B cell (primary cell): ENCODE measurements around the gene ASPG. TPM values are rescaled to one million over a fixed set of nuclear protein-coding genes. Genes with fewer than 3 reads are reported as not detected.

Experiments
- ATAC-seq: fragments of 200-7000 bp; cut with Tn5 transposase; one replicate; pipeline ENCODE4 v1.10.0; 2021; ENCODE audit warnings: low read depth, mild to moderate bottlenecking, moderate number of reproducible peaks, moderate library complexity
- CTCF ChIA-PET: fragments of 350-600 bp; sonication (Branson Sonifier 250); formaldehyde crosslinking; loops from one replicate; lab custom pipeline; 2021; ENCODE audit warnings: antibody characterized with exemption, inconsistent platforms; lab: Charles Lee
- POLR2A ChIA-PET: fragments of 350-600 bp; sonication (Branson Sonifier 250); formaldehyde crosslinking; loops from one replicate; lab custom pipeline; 2021; ENCODE audit warnings: antibody characterized with exemption; lab: Charles Lee
- DNase-seq: peaks from one replicate; pipeline ENCODE4 v3.0.0; 2013
- H2AFZ ChIP-seq: 2 replicates; pipeline ENCODE4 v1.6.1; 2012; ENCODE audit warnings: mild to moderate bottlenecking, low read depth, low read length; ENCODE audit not compliant: insufficient read depth, poor library complexity, severe bottlenecking
- H3K27ac ChIP-seq, 2 donors: 1 replicate in 1 of 2; 2 replicates in 1 of 2; pipeline ENCODE4 v1.5.1; 2012 to 2013; ENCODE audit warnings: low read length in 2 of 2, mild to moderate bottlenecking in 2 of 2, moderate library complexity in 1 of 2
- H3K27me3 ChIP-seq, 4 experiments: fragments of 200-600 bp in 1 of 4; sonication (generic) in 1 of 4; replicated peaks in 1 of 4; 1 replicate in 2 of 4; 2 replicates in 2 of 4; pipeline versions ENCODE4 v1.6.1 to v1.7.0; 2013 to 2016; ENCODE audit warnings: low read length in 3 of 4, mild to moderate bottlenecking in 2 of 4, mixed read lengths in 1 of 4, moderate library complexity in 1 of 4; ENCODE audit not compliant: insufficient read depth in 4 of 4, control insufficient read depth in 3 of 4; ENCODE audit errors: control extremely low read depth in 1 of 4
- H3K36me3 ChIP-seq, 2 experiments: replicated peaks in 1 of 2; 1 replicate in 1 of 2; 2 replicates in 1 of 2; pipeline versions ENCODE4 v1.6.1 to v1.7.1; 2013; ENCODE audit warnings: low read length in 1 of 2; ENCODE audit not compliant: insufficient read depth in 2 of 2, control insufficient read depth in 1 of 2; ENCODE audit errors: control extremely low read depth in 1 of 2, extremely low read depth in 1 of 2
- H3K4me1 ChIP-seq, 2 donors: fragments of 200-600 bp in 1 of 2; sonication (generic) in 1 of 2; 1 replicate in 1 of 2; 2 replicates in 1 of 2; pipeline versions ENCODE4 v1.5.1 to v1.6.1; 2013 to 2017; ENCODE audit warnings: low read length in 2 of 2; ENCODE audit not compliant: control insufficient read depth in 2 of 2, insufficient read depth in 2 of 2
- H3K4me2 ChIP-seq: replicated peaks from 2 replicates; pipeline ENCODE3; 2012; ENCODE audit warnings: mild to moderate bottlenecking, low read depth, low read length; ENCODE audit not compliant: poor library complexity, severe bottlenecking
- H3K4me3 ChIP-seq, 5 experiments: fragments of 200-600 bp in 1 of 5; sonication (generic) in 1 of 5; 1 replicate in 3 of 5; 2 replicates in 2 of 5; pipeline versions ENCODE4 v1.5.1 to v1.7.0; 2011 to 2016; ENCODE audit warnings: low read length in 4 of 5, mild to moderate bottlenecking in 4 of 5, low read depth in 2 of 5, control low read depth in 1 of 5, moderate library complexity in 1 of 5; ENCODE audit not compliant: insufficient read depth in 1 of 5; ENCODE audit errors: control extremely low read depth in 1 of 5, extremely low read depth in 1 of 5
- H3K79me2 ChIP-seq: fragments of 200-600 bp; sonication (generic); one replicate; pipeline ENCODE4 v1.6.0; 2016; ENCODE audit warnings: low read length; ENCODE audit not compliant: control insufficient read depth, insufficient read depth
- H3K9ac ChIP-seq: fragments of 200-600 bp; sonication (generic); 2 replicates; pipeline ENCODE4 v1.6.1; 2017; ENCODE audit warnings: mild to moderate bottlenecking, low read length, moderate library complexity
- H3K9me3 ChIP-seq, 3 donors: one replicate each; pipeline versions ENCODE4 v1.6.1 to v1.7.1; 2013; ENCODE audit warnings: low read length in 2 of 3; ENCODE audit not compliant: control insufficient read depth in 2 of 3, insufficient read depth in 1 of 3; ENCODE audit errors: control extremely low read depth in 1 of 3
- H4K20me1 ChIP-seq: 2 replicates; pipeline ENCODE4 v1.6.0; 2012; ENCODE audit warnings: mild to moderate bottlenecking, low read length; ENCODE audit not compliant: insufficient read depth, control insufficient read depth, poor library complexity, severe bottlenecking
- H3K27ac Mint-ChIP-seq: one replicate; pipeline ENCODE4 v1.8.0; 2021; ENCODE audit warnings: mixed read lengths
- H3K27me3 Mint-ChIP-seq: one replicate; pipeline ENCODE4 v1.8.0; 2021; ENCODE audit warnings: mixed read lengths
- H3K4me1 Mint-ChIP-seq: one replicate; pipeline ENCODE4 v1.8.0; 2021; ENCODE audit warnings: mixed read lengths
- H3K4me3 Mint-ChIP-seq: one replicate; pipeline ENCODE4 v1.8.0; 2021; ENCODE audit warnings: mixed read lengths
- H3K9me3 Mint-ChIP-seq: one replicate; pipeline ENCODE4 v1.8.0; 2022; ENCODE audit warnings: mixed read lengths; ENCODE audit not compliant: insufficient read depth
- CTCF ChIP-seq: fragments of 200-600 bp; IDR thresholded peaks from one replicate; pipeline ENCODE4 v1.8.0; 2022; ENCODE audit warnings: antibody characterized with exemption, mild to moderate bottlenecking
- EZH2 ChIP-seq: IDR thresholded peaks from 2 replicates; pipeline ENCODE4 v1.6.1; 2012; ENCODE audit warnings: borderline replicate concordance, low read depth, mild to moderate bottlenecking, moderate library complexity, low read length; ENCODE audit not compliant: insufficient read depth, poor library complexity, severe bottlenecking
- WGBS: methylation state at CpG from one replicate; pipeline ENCODE4 v1.1.5; 2013; ENCODE audit warnings: missing lambda C conversion rate; ENCODE audit not compliant: insufficient coverage; 5-methylcytosine and 5-hydroxymethylcytosine counted together
- intact Hi-C: fragments of 100-400 bp; cut with micrococcal nuclease; formaldehyde crosslinking; loops from one replicate; pipeline ENCODE4 v1.10.0; 2022
- polyA plus RNA-seq: library from polyadenylated mRNA; depleted of rRNA; stranded (reverse); fragments of >200 nt; gene quantifications from 2 replicates; pipeline ENCODE4 v1.2.3, GENCODE V29; 2012
- total RNA-seq, 2 donors: library from RNA; stranded (reverse); fragments of 120-200 nt in 1 of 2; gene quantifications; 1 replicate in 1 of 2; 2 replicates in 1 of 2; pipeline versions ENCODE4 v1.2.3 to v1.2.4, GENCODE V29; 2013 to 2022

The ASPG gene
- total and polyA plus RNA-seq, 2 donors (not counting 1 experiment from before 2014, with no cell fraction given) = not detected

DNA sequence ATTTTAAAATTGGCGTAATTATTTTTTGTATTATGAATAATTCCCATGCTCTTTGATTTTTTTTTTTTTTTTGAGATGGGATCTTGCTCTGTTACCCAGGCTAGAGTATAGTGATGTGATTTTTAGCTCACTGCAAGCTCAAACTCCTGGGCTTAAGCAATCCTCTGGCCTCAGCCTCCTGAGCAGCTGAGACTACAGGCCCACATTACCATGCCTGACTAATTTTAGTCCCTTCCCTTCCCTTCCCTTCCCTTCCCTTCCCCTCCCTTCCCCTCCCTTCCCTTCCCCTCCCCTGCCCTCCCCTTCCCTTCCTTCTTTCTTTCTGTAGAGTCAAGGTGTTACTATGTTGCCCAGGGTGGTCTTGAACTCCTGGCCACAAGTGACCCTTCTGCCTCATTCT, 43.5 kb downstream of the ASPG start:
- H3K9ac ChIP-seq = no peak overlapping the region
- H3K4me2 ChIP-seq = no peak overlapping the region
- H3K9me3 Mint-ChIP-seq = peaks cover 8% of the 10 kb centered on the region
- H2AFZ ChIP-seq = no peak overlapping the region
- peaks cover 0 to 32% (median 1%) of the 10 kb centered on the region in 4 experiments for H3K27me3 ChIP-seq
- H3K79me2 ChIP-seq = no peaks in the 10 kb centered on the region
- H3K9me3 ChIP-seq = peaks cover 0 to 45% (median 30%) of the 10 kb centered on the region in 3 donors
- H3K27ac Mint-ChIP-seq = no peak overlapping the region
- H3K4me3 ChIP-seq = no peak overlapping the region
- no CpG with 5 or more reads among the region's 1 CpG for WGBS
- H3K36me3 ChIP-seq = no peaks in the 10 kb centered on the region
- H3K4me1 Mint-ChIP-seq = no peaks in the 10 kb centered on the region
- POLR2A ChIA-PET = no interaction called here
- no peak overlapping the region for H3K4me3 Mint-ChIP-seq
- TF ChIP-seq CTCF (no peak), EZH2 (no peak)
- H3K27ac ChIP-seq = no peak overlapping the region
- no peak for ATAC-seq
- H3K27me3 Mint-ChIP-seq = peaks cover 34% of the 10 kb centered on the region
- H4K20me1 ChIP-seq = no peaks in the 10 kb centered on the region
- DNase-seq = no peak
- intact Hi-C loops = no loop called here
- CTCF ChIA-PET = interaction anchor here (0.6 to 1.1 kb wide), 2 partner anchors 9 to 51 kb away, joined by 3 to 5 read pairs; no protein-coding TSS in a partner anchor
- H3K4me1 ChIP-seq = no peaks in the 10 kb centered on the region

- no peak overlapping the region for H3K4me3 Mint-ChIP-seq
- no peaks in the 10 kb centered on the region for H3K4me1 Mint-ChIP-seq
- WGBS = 100% methylated on average over 1 of the region's 1 CpG
- H4K20me1 ChIP-seq = no peaks in the 10 kb centered on the region
- intact Hi-C loops = no loop called here
- H3K27ac Mint-ChIP-seq = no peak overlapping the region
- H3K27ac ChIP-seq = no peak overlapping the region
- H3K4me3 ChIP-seq = no peak overlapping the region
- TF ChIP-seq EZH2 (no peak), CTCF (no peak)
- peaks cover 0 to 38% (median 4%) of the 10 kb centered on the region in 4 experiments for H3K27me3 ChIP-seq
- no peak overlapping the region for H2AFZ ChIP-seq
- CTCF ChIA-PET = interaction anchor here (0.6 to 1.1 kb wide), 2 partner anchors 51 to 239 kb away, joined by 5 read pairs; no protein-coding TSS in a partner anchor
- POLR2A ChIA-PET = no interaction called here
- H3K9ac ChIP-seq = no peak overlapping the region
- H3K4me1 ChIP-seq = no peaks in the 10 kb centered on the region
- H3K9me3 Mint-ChIP-seq = peaks cover 8% of the 10 kb centered on the region
- no peaks in the 10 kb centered on the region for H3K36me3 ChIP-seq
- DNase-seq (no peak), ATAC-seq (no peak)
- H3K79me2 ChIP-seq = no peaks in the 10 kb centered on the region
- peaks cover 0 to 45% (median 27%) of the 10 kb centered on the region in 3 donors for H3K9me3 ChIP-seq
- H3K4me2 ChIP-seq = no peak overlapping the region
- H3K27me3 Mint-ChIP-seq = peaks cover 37% of the 10 kb centered on the region
These were observed 44.1 kb downstream of the ASPG start for GRCh38 chr14:104129556-104129955.
